Measurements from ENCODE around the gene RNF223.
"Not testable (repeated sequence)": the region's sequence is repeated elsewhere in the genome, so short reads cannot be mapped to it uniquely, and the experiment has no call there.

Gene RNF223

DNA sequence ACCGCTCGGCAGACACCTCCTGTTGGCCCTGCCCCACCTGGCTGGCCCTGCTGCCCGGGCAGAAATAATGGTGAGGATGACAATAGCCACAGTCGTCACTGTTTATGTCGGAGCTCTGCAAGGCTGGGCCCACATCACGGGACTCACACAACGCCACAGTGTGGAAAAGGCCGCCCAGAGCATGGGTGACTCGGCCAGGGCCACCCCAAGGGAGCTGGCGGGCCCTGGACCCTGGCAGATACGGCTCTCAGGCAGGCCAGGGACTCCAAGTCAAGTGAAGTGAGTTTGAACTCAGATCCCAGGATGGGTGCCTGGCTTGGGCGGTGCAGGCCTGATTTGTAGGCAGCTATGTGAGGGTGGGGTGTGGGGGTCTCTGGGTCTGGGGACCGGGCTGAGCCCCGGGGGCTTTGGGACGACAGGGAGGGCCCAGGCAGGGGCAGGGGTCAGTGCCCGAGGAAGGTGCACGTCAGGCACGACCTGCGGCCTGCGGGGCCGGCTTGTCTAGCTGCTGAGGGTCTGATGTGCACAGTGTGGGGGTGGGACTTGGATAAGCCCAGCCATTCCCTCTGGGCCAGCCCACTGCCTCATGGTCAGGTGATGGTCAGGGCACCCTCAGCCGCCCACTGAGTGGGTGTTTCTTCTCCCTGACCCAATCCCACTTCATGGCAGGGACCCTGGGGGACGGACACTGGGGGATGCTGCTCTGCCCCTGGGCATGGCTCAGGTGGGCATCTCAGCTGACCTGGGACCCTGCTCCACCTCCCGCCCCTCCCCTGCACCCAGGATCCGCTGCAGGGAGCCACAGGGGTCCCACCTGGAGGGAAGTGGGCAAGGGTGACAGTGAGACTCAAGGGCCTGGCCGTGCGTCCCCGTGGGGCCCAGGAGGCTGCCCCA, 1.0 kb downstream of the RNF223 start:
- DNase-seq (ENCODE audit: low read depth) = no peak

DNA sequence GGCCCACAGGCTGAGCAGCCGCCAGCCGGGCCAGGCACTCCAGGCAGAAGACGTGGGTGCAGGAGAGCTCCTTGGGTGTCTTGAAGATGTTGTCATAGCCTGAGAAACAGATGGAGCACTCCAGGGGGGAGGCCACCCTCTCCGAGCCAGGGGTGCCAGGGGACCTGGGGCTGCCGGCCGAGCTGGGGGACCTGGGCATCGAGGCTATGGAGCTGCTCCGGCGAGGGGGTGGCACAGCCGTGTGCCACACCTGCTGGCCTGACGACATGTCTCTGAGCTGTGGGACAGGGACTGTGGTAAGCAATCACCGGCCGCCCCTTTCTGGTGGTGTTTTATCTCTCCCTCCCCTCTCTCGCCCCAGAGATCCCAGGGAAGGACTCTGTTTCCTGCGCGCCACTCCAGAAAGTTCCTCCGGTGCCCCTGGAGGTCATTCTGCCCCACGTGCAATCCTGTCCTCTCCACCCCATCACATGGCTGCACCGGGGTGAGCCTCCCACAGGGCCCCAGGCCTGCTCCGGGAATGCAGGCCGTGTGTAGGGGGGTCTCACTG, 1.7 kb downstream of the RNF223 start:
- DNase-seq (ENCODE audit: low read depth) = no peak

DNA sequence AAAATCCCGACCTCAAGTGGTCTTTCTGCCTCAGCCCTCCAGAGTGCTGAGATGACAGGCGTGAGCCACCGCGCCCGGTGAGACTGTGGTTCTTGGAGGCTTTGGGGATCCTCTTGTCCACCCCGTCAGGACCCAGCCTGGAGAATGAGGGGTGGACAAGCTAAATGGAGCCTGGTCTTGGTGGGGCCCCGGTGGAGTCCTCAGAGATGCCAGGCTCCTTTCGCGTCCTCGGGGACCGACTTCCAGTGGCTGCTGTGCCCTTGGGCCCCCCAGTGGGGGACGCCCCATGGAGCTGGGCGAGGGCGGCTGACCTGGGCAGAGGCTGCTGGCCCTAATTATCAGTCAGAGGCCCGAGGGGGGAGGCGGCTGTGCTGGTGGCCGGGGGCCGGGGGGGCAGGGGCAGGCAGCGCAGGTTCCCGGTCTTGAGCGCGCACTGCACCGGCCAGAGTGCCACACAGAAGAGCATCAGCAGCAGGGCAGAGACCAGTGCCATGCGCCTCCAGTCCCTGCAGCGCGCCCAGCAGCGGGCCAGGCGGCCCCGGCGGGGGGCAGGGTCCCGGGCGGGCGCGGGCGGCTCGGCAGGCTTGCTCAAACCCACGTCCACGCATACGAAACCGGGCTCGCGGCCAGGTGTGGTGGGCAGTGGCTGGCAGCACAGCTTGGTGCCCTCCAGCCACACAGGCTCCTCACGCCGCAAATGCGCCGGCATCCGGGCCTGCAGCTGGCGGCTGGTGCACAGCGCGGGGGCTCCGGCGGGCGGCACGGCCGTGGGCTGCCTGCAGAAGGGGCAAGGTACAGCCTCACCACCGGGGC, 2.4 kb downstream of the RNF223 start:
- no peak for DNase-seq (ENCODE audit: low read depth)

DNA sequence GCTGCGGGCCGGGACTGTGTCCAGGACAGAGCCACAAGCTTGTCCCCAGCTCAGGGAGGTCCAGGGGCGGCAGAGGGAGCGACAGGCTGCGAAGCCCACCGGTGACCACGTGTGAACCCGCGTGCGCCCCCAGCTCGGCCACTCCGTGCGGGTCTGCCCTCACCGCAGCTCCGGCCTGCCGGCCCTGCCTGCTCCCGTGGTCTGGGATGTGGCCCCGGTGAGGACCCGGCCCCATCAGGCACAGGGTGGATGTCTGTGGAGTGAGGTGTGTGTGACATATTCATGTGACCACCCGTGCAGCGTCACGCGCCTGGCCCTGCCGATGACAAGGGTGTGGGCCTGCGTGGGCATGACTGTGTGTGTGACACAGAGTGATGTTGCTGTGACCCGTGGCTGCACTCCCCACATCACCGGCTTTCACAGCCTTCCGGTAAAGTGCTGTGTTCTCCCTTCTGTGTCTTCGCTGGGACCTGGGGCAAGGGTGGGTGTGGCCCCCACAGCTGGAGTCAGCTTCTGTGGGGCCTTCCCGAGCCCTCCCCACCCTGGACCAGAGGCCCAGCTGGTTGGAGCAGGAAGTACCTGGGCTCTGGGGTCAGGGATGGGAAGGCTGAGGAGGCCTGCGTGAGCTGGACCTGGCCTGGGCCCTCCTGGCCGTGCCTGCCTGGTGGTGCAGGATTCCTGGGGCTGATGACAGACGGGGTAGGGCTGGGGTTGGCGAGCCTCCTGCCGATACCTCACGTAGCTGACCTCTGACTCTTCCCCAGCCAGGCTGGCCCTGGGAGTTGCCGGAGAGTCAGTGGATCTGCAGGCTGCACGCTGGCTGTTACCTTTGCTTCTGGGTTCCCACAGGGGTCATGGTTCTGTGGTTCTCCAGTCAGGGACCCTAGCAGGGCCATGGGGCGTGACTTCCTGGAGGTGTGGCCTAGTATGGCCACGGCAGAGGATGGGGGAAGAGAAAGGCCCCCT, 4.1 kb downstream of the RNF223 start:
- DNase-seq (ENCODE audit: low read depth) = no peak

DNA sequence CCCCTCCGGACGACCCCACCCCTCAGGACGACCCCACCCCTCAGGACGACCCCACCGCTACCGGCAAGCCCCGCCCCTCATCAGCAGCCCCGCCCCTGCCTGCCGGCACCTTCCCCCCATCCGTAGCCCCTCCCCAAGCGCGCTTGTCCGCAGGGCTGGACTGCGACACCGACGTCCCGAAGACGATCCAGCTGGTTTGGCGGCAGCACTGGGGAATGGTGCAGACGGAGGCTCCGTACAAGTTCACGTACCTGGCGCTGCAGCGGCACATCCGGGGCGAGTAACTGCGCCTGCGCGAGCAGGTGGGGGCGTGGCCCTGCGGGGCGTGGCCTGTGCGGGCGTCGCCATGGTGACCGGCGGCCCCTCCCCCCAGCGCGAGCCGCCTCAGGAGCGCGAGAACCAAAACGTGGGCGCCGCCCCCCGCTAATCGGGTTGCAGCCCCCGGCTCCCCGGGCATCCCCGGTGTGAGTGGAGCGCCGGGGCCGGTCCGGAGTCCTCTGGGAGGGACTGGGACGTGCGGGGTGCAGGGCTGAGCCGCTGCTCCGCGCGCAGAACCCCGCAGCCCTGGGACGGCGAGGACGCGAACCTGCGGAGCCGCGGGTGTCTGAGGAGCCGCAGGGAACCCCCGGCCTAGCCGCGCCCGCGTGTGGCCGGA, 4.9 kb downstream of the RNF223 start:
- DNase-seq (ENCODE audit: low read depth) = peak; percentile 87

DNA sequence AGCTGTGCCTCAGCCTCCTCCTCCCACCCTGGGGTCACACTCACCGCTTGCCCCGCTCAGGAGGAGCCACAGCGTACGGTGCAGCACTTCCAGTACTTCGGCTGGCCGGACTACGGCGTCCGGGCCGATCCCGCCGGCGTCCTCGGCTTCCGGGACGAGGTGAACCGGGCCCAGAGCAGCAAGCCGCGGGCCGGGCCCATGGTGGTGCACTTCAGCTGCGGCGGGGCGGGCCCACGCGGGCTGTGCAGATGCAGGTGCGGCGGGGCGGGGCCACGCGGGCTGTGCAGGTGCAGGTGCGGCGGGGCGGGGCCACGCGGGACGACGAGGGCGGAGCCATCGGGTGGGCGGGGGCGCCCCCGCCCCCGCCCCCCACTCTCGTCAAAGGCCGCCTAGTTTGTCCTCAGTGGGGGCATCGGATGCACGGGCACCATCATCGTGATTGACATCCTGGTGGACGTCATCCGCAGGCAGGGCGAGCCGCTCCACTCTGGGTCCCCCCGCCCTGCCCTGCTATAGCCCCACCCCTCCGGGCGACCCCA, 5.5 kb downstream of the RNF223 start:
- peak; percentile 54 for DNase-seq (ENCODE audit: low read depth)

DNA sequence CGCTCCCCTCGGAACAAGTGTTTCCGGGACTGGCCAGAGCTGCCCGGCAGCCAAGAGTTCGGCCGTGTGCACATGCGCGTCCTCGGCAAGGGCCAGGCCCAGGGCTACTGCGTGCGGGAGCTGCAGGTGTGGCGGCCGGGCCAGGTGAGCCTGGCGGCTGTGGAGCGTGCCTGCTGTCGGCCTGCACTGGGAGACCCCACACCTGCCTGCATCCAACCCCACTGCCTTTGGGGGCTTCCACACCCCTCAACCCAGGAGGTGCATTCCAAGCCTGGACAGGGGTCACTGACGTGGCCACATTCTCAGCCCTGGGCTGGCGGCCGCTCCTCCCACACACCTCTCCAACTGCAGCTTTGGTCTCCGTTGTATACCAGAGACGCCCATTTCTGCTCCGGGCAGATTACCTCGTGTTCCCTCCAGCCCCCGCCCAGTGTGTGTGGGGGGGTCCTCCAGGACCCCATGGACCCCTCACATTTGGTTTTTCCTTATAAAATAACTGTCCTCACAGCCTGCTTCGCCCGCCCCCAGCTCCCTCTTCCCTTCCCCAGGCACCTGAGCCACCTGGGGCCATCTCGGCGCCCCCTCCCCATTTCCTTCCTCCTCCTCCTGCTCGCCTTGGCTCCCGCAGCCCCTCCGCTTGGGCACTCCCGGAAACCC, 6.1 kb downstream of the RNF223 start:
- DNase-seq (ENCODE audit: low read depth) = no peak

DNA sequence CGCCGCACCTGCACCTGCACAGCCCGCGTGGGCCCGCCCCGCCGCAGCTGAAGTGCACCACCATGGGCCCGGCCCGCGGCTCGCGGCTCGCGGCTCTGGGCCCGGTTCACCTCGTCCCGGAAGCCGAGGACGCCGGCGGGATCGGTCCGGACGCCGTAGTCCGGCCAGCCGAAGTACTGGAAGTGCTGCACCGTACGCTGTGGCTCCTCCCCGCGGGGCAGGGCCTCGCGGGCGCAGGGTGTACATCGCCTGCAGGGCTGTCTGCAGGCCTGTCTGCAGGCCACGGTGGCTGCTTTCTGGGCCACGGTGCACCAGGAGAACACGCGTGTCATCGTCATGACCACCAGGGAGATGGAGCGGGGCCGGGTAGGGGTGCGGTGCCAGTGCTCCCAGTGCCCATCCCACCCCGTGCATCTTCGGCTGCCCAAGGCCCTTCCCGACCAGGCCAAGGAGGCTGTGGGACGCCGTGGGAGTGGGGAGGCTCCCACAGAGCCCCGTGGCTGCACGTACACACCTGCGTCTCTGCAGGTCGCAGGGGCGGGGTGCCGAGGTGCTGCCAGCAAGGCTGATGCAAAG, 6.7 kb downstream of the RNF223 start:
- no peak for DNase-seq (ENCODE audit: low read depth)

DNA sequence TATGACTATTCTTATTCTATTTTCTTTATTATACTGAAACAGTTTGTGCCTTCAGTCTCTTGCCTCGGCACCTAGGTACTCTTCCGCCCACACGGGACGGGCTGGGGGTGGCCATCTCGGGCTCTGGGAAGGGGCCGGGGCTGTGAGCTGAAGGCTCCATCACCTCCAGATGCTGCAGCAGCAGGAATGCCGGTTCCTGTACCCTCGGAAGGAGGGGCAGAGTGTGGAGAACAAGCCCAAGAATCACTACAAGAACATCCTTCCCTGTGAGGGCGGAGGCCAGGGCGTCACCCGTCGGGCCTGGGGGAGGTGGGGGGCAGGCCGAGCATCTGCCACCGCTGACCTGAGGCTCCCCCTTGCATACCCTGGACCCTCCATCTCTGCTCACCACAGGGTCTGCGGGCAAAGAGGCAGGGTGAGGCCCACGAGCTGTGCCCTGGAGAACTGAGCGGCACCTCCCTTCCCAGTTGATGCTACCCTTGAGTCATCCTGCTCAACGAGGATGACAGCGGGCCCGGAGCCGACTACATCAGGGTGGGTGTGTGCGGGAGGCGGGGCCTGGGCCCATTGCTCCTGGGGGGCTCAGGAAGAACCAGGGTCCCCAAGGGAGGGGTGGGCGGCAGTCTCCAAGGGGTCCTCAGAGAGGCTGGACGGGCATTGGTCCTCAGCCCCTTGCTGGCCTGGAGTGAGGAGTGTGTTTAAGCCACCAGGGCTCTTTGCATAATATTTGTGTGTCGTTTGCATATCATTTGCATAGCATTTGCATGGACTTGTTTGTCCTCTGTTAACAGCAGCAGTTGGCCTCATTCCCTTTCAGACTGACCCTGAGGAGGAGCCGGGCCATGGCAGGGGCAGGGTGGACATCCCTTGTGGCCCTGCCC, 7.5 kb downstream of the RNF223 start:
- no peak for DNase-seq (ENCODE audit: low read depth)

DNA sequence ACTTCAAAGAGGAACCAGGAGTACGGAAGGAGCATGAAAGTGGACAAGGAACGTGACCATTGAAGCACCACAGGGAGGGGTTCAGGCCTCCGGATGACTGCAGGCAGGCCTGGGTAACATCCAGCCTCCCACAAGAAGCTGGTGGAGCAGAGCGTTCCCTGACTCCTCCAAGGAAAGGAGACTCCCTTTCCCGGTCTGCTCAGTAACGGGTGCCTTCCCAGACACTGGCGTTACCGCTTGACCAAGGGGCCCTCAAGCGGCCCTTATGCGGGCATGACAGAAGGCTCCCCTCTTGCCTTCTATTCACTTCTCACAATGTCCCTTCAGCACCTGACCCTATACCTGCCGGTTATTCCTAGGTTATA, 8.2 kb downstream of the RNF223 start:
- DNase-seq (ENCODE audit: low read depth) = not testable (repeated sequence)

DNA sequence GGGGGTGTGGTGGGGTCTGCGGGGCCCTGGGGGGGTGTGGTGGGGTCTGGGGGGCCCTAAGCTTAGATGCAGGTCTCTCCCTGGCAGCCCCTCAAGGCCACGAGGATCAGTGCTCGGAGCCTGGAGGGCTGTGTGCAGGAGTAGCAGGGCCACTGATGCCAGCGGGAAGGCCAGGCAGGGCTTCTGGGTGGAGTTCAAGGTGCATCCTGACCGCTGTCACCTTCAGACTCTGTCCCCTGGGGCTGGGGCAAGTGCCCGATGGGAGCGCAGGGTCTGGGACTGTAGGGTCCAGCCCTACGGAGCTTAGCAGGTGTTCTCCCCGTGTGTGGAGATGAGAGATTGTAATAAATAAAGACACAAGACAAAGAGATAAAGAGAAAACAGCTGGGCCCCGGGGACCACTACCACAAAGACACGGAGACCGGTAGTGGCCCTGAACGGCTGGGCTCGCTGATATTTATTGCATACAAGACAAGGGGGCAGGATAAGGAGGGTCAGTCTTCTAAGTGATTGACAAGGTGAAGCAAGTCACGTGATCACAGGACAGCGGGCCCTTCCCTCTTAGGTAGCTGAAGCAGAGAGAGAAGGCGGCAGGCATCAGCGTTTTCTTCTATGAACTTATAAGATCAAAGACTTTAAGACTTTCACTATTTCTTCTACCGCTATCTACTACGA, 8.7 kb downstream of the RNF223 start:
- no peak for DNase-seq (ENCODE audit: low read depth)

DNA sequence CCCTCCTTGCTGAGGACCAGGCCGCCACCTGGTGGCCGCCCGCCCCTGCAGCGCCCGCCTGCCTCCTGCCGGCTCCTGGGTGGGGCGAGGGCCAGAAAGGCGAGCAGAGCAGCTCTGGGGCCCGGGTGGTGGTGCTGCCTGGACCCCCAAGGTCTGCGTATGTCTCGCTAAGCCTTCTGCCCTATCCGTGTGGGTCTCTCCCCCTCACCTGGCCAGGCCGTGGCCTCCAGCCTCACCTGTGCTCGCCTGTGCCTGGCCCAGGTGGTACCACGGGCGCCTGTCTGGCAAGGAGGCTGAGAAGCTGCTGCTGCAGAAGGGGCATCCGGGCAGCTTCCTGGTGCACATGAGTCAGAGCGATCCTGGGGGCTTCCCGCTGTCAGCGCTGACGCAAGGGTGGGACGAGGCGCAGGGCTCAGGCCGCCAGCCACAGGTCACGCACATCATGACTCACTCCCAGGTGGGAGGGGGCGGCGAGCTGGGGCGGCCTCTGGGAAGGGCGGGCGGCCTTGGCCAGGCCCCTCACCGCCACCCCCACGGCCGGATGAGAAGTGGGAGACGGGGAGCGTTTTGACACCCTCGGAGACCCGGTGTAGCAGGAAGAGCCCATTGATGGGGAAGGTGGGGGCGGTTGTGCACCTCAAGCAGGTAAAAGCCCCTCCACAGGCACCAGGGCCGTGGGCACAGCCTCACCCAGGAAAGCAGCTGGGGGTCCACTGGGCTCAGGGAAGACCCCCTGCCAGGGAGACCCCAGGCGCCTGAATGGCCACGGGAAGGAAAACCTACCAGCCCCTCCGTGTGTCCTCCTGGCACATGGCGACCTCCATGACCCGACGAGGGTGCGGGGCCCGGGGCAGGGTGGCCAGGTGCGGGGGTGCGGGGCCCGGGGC, 9.9 kb downstream of the RNF223 start:
- peak; percentile 65 for DNase-seq (ENCODE audit: low read depth)

DNA sequence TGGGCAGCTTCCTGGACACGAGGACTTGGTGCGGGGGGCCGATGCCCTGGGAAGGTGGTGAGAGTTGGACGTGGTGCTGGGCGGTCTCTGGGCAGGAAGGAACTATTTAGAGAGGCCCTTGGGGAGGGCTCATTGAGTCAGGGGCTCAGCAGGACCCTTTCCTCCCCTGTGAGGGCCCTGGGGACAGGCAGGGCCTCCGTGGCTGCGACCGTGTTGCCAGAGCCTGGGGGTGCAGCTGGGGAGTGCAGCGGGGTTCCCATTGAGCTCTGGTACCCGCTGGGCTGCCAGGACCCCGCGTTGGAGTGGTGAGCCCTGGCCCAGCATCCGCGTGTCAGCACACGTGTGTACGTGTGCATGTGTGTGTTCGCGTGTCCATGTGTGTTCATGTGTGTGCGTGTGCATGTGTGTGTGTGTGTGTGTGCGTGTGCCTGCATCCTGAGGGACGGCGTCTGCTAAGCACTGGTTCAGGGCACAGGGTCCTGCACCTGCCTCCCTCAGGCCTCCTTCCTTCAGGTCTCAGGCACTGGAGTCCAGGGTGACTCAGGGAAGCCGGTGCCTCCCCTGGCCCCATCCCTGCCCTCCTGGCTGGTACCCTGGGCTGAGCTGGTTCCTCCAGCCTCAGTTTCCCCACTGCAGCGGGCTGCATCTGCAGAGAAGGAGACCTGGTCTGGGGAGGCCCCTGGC, 10.7 kb downstream of the RNF223 start:
- no peak for DNase-seq (ENCODE audit: low read depth)

DNA sequence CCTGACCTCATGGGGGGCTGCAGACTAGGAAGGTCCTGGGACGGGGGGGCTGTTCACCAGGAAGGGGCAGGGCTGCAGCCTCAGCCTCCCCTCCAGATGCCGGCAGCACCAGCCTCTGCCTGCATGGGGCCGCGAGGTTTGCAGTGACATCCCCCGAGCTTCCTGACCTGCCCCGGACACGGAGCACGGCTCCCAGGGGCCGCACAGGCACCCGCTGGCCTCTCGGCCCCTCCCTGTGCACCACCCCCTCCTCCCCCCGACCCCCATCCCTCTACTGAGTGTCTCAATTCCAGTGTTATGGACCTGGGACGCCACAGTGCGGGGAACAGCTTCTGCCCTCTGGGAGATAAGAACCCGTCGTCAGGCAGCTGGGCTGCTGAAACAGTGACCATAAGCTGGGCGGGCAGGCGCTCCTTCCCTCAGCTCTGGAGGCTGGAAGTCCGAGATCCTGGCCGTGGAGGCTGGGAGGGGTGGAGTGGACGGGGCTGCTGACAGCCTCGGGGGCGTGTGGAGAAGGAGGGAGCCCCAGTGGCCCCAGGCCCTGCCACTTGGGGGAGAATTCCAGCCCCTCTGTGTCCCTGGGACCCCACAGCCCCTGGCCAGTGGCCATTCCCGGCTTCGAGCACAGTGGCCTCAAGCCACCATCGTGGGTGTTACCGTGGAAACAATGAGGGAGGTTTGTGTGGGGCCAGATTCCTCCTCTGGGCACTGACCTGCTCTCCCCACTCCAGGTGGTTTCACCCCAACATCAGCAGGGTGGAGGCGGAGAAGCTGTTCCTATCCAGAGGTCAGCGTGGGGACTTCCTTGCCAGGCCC, 11.6 kb downstream of the RNF223 start:
- no peak for DNase-seq (ENCODE audit: low read depth)

DNA sequence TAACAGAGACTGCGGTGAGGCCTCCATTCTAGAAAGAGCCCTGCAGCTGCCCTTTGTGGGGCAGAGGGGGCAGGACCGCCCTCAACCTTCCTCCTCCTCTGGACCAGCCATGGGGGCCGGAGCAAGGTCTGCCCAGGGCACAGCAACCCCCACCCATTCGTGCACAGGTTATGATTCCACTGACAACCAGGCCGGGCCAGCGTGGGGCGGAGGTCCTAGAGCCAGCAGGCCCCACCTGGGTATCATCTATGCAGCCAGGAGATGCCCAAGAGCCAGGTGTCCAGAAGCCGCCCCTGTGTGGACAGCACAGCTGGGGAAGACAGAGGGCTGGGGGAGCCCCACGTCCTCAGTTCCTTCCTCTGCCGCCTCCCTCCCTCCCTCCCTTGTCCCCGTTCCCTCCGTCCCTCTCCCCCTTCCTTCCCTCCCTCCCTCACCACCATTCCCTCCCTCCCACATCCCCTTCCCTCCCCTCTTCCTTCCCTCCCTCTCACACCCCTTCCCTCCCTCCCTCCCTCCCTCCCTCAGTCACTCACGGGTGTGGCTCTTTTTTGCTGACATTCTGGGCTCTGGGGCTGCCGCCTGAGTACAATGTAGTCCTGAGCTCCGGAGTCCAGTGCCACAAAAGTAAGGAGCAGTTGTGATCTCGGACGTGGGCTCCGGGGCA, 12.3 kb downstream of the RNF223 start:
- no peak for DNase-seq (ENCODE audit: low read depth)
